Testis (tissue), 3 donors: ENCODE measurements around the gene FBXW10B. TPM values are rescaled to one million over a fixed set of nuclear protein-coding genes. Genes with fewer than 3 reads are reported as not detected.
"Not testable (repeated sequence)": the region's sequence is repeated elsewhere in the genome, so short reads cannot be mapped to it uniquely, and the experiment has no call there.

Experiments
- DNase-seq: peaks from one replicate; pipeline ENCODE4 v3.0.0-alpha.2; 2019
- H3K27ac ChIP-seq, 2 donors: fragments of 200-600 bp; sonication (generic); one replicate each; pipeline ENCODE4 v1.5.1; 2019
- H3K27me3 ChIP-seq: fragments of 200-600 bp; sonication (generic); one replicate; pipeline ENCODE4 v1.5.1; 2019
- H3K36me3 ChIP-seq: fragments of 200-600 bp; sonication (generic); one replicate; pipeline ENCODE4 v1.5.1; 2017; ENCODE audit warnings: low read depth; ENCODE audit errors: missing control alignments
- H3K4me1 ChIP-seq: fragments of 200-600 bp; sonication (generic); one replicate; pipeline ENCODE4 v1.5.1; 2019
- H3K4me3 ChIP-seq, 2 donors: fragments of 200-600 bp; sonication (generic); one replicate each; pipeline ENCODE4 v1.5.1; 2017 to 2019
- H3K9me3 ChIP-seq: fragments of 200-600 bp; sonication (generic); one replicate; pipeline ENCODE4 v1.5.1; 2017
- WGBS, 2 donors: methylation state at CpG; one replicate each; pipeline ENCODE4 v1.1.5; 2018; 5-methylcytosine and 5-hydroxymethylcytosine counted together
- intact Hi-C: fragments of 100-400 bp; cut with DNase I; formaldehyde crosslinking; loops from one replicate; pipeline ENCODE4 v1.15.1; 2023; ENCODE audit warnings: low total_unique reads
- polyA plus RNA-seq: library from polyadenylated mRNA; stranded (reverse); fragments of 350-450 nt; fragmentation: Illumina TruSeq; extraction: RNeasy Lipid Tissue Mini Kit (QIAGEN cat#74804); gene quantifications from one replicate; pipeline ENCODE4 v1.2.3, GENCODE V29; 2014; ENCODE audit warnings: low read depth, low replicate concordance; ENCODE audit not compliant: insufficient read depth
- total RNA-seq, 2 donors: library from RNA; depleted of rRNA; stranded (reverse); fragments of >200 nt; gene quantifications; one replicate each; pipeline ENCODE4 v1.2.3, GENCODE V29; 2016

The FBXW10B gene
- total and polyA plus RNA-seq, 3 donors from 2014 or later: 6.8 to 20.5 (median 15.9) TPM

GRCh38 chr17:15623255-15623654, 3.8 kb upstream of the FBXW10B start:
- intact Hi-C loops, H3K4me1 ChIP-seq, H3K4me3 ChIP-seq, H3K27ac ChIP-seq, H3K9me3 ChIP-seq, H3K27me3 ChIP-seq, H3K36me3 ChIP-seq, DNase-seq: not testable (repeated sequence)
- WGBS, 2 donors: 82 to 96% methylated on average over 3 of the region's 4 CpGs

- H3K36me3 ChIP-seq, DNase-seq, H3K4me1 ChIP-seq, H3K9me3 ChIP-seq, intact Hi-C loops, H3K27ac ChIP-seq, H3K27me3 ChIP-seq, H3K4me3 ChIP-seq: not testable (repeated sequence)
- 89 to 91% methylated on average over 4 to 7 of the region's 8 CpGs for WGBS, 2 donors
Measured at GRCh38 chr17:15622124-15622523, 2.6 kb upstream of the FBXW10B start.

GRCh38 chr17:15616828-15617227, 2.7 kb downstream of the FBXW10B start:
- H3K36me3 ChIP-seq, H3K27me3 ChIP-seq, H3K27ac ChIP-seq, H3K4me1 ChIP-seq, DNase-seq, intact Hi-C loops, H3K9me3 ChIP-seq, H3K4me3 ChIP-seq: not testable (repeated sequence)
- WGBS, 2 donors: 65 to 71% methylated on average over 4 of the region's 4 CpGs

GRCh38 chr17:15615850-15616249, 3.7 kb downstream of the FBXW10B start:
- H3K4me1 ChIP-seq, H3K9me3 ChIP-seq, intact Hi-C loops, H3K4me3 ChIP-seq, H3K27ac ChIP-seq, H3K36me3 ChIP-seq, H3K27me3 ChIP-seq, DNase-seq: not testable (repeated sequence)
- WGBS, 2 donors: 48 to 50% methylated on average over 6 of the region's 6 CpGs

GRCh38 chr17:15613111-15613510, 6.4 kb downstream of the FBXW10B start:
- H3K36me3 ChIP-seq, H3K27me3 ChIP-seq, H3K27ac ChIP-seq, H3K4me1 ChIP-seq, DNase-seq, H3K9me3 ChIP-seq, intact Hi-C loops, H3K4me3 ChIP-seq: not testable (repeated sequence)
- WGBS, 2 donors: 83 to 100% methylated on average over 1 of the region's 1 CpG

- WGBS, 2 donors: 92 to 93% methylated on average over 8 of the region's 8 CpGs
- H3K27ac ChIP-seq, H3K27me3 ChIP-seq, H3K36me3 ChIP-seq, intact Hi-C loops, H3K9me3 ChIP-seq, H3K4me3 ChIP-seq, DNase-seq, H3K4me1 ChIP-seq: not testable (repeated sequence)
Measured at GRCh38 chr17:15592960-15593359, 26.5 kb downstream of the FBXW10B start.

DNA sequence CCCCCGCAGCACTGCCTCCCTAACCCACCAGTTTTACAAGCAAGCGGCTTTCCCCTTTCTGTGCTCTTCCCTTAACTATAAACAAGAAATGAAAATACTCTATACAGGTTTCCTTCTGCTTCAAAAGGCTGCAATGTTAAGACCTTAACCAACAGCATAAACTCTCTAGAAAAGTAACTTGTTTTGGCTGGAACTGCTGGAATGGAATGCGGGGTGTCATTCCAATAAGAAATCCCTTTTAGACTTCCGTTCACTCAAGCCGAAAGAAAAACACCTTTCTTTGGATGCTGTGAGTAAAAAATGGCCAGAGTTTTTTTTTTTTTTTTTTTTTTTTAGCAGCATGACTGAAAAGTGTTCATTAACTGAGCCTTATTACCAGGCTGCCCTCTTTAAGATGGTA, 27.5 kb downstream of the FBXW10B start:
- H3K4me1 ChIP-seq, H3K9me3 ChIP-seq, intact Hi-C loops, H3K27ac ChIP-seq, H3K27me3 ChIP-seq, DNase-seq, H3K4me3 ChIP-seq, H3K36me3 ChIP-seq: not testable (repeated sequence)
- WGBS, 2 donors: 56 to 62% methylated on average over 5 of the region's 5 CpGs

DNA sequence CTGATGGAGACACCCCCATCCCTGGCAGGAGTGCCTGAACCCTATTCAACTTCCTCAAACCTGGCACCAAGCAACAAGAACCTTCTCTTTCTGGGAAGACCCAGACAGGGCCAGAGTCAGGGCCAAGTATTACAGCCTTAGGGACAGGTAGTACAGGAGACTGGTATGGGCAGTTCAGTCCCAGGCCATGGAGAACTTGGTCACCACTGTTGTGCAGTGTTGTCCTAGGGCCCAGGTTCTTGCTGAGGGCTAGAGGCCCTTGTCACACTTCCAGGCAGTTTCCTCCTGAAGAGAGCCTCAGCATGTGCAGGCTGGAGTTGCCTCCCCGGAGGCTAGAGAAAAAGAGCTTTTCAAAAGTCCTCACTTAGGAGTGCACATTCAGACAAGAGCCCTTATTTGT, 28.7 kb downstream of the FBXW10B start:
- H3K9me3 ChIP-seq, H3K4me1 ChIP-seq, intact Hi-C loops, H3K27me3 ChIP-seq, DNase-seq, H3K27ac ChIP-seq, H3K4me3 ChIP-seq, H3K36me3 ChIP-seq: not testable (repeated sequence)
- 93 to 100% methylated on average over 1 of the region's 1 CpG for WGBS, 2 donors

GRCh38 chr17:15589544-15590536, 29.7 kb downstream of the FBXW10B start:
- H3K27ac ChIP-seq, DNase-seq, H3K4me1 ChIP-seq, H3K4me3 ChIP-seq, H3K36me3 ChIP-seq, intact Hi-C loops, H3K9me3 ChIP-seq, H3K27me3 ChIP-seq: not testable (repeated sequence)
- WGBS, 2 donors: 86% methylated on average over 13 to 14 of the region's 17 CpGs

DNA sequence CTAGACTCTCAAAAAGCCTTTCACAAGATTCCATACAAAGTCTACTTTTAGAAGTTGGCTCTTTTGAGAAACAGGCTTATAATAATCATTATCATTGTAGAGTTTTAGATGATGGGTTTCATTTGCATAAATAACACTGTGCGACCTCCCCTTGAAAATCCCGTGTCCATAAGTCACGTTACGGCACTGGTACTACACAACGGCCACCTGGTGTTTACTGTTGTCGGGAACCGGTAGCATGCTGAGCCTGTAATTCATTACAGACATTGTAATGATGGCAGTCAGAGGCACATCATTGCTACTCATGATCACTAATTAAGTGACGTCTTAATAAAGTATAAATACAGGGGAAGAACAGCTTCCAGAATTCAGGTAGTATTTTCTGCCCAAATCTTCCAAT, 31.5 kb downstream of the FBXW10B start:
- H3K4me3 ChIP-seq, H3K36me3 ChIP-seq, DNase-seq, H3K9me3 ChIP-seq, H3K27ac ChIP-seq, H3K4me1 ChIP-seq, intact Hi-C loops, H3K27me3 ChIP-seq: not testable (repeated sequence)
- WGBS, 2 donors: 89 to 93% methylated on average over 8 of the region's 8 CpGs

DNA sequence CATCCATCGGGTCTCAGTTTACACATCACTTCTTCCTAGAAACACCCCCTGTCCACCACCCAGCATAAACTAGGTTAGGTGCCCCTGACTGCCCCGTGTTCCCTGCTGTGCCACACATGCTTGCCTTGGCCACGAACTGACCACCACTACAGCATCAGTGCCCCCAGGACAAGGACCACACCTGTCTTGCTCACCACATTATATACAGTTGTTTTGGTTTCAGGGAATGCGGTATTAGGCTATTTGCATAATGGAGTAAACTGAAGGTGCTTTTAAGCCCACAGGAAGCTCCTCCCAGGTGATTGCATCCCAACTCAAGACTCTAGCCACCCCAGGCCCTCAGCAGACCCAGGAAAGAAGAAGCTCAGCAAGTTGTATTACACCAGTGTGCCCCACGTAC, 36.2 kb downstream of the FBXW10B start:
- H3K27me3 ChIP-seq, H3K4me3 ChIP-seq, H3K9me3 ChIP-seq, H3K4me1 ChIP-seq, H3K36me3 ChIP-seq, intact Hi-C loops, DNase-seq, H3K27ac ChIP-seq: not testable (repeated sequence)
- WGBS, 2 donors: 90 to 94% methylated on average over 1 to 2 of the region's 5 CpGs

GRCh38 chr17:15581462-15581861, 38.0 kb downstream of the FBXW10B start:
- 95% methylated on average over 3 of the region's 4 CpGs; no CpG with 5 or more reads in 1 of the 2 donors for WGBS, 2 donors
- H3K27me3 ChIP-seq, H3K4me1 ChIP-seq, H3K36me3 ChIP-seq, intact Hi-C loops, H3K4me3 ChIP-seq, DNase-seq, H3K27ac ChIP-seq, H3K9me3 ChIP-seq: not testable (repeated sequence)
